HCEC 1CT (cell line): Measurements from ENCODE around the gene KCNQ1.

Source experiments
- DNase-seq: peaks from one replicate; pipeline ENCODE4 v3.0.0-alpha.2; 2017

The KCNQ1 gene

GRCh38 chr11:2527621-2528291, 82.9 kb downstream of the KCNQ1 start:
- no peak for DNase-seq

- DNase-seq = no peak
These were observed 83.7 kb downstream of the KCNQ1 start for GRCh38 chr11:2528301-2529050.

- DNase-seq = no peak
These were observed 84.4 kb downstream of the KCNQ1 start for GRCh38 chr11:2529173-2529572.

- DNase-seq = no peak
These were observed 84.8 kb downstream of the KCNQ1 start for GRCh38 chr11:2529636-2530035.

GRCh38 chr11:2530131-2530854, 85.5 kb downstream of the KCNQ1 start:
- no peak for DNase-seq

- no peak for DNase-seq
These were observed 86.0 kb downstream of the KCNQ1 start for GRCh38 chr11:2530855-2531200.

GRCh38 chr11:2531277-2531986, 86.6 kb downstream of the KCNQ1 start:
- DNase-seq = peak; percentile 10

- DNase-seq = no peak
These were observed 87.3 kb downstream of the KCNQ1 start for GRCh38 chr11:2531987-2532703.

GRCh38 chr11:2532704-2533586, 88.1 kb downstream of the KCNQ1 start:
- DNase-seq = peak; percentile 78

- DNase-seq = peak; percentile 89
These were observed 88.9 kb downstream of the KCNQ1 start for GRCh38 chr11:2533587-2534133.

GRCh38 chr11:2534134-2534956, 89.5 kb downstream of the KCNQ1 start:
- DNase-seq = no peak

GRCh38 chr11:2534957-2535672, 90.3 kb downstream of the KCNQ1 start:
- DNase-seq = no peak

- DNase-seq = no peak
These were observed 91.0 kb downstream of the KCNQ1 start for GRCh38 chr11:2535673-2536439.

GRCh38 chr11:2536440-2536989, 91.7 kb downstream of the KCNQ1 start:
- no peak for DNase-seq

- no peak for DNase-seq
These were observed 92.3 kb downstream of the KCNQ1 start for GRCh38 chr11:2537010-2537705.

GRCh38 chr11:2537896-2538724, 93.3 kb downstream of the KCNQ1 start:
- no peak for DNase-seq

- no peak for DNase-seq
These were observed 94.1 kb downstream of the KCNQ1 start for GRCh38 chr11:2538951-2539350.
